Parathyroid adenoma (tissue), 2 donors: ENCODE data around the gene DRAP1.

ENCODE experiments used
- H2AFZ ChIP-seq: fragments of 300-600 bp; sonication (generic); one replicate; pipeline ENCODE4 v1.7.0; 2017; ENCODE audit warnings: antibody characterized with exemption, mild to moderate bottlenecking
- H3K27ac ChIP-seq: fragments of 300-600 bp; sonication (generic); one replicate; pipeline ENCODE4 v1.7.0; 2017
- H3K27me3 ChIP-seq: fragments of 300-600 bp; sonication (generic); one replicate; pipeline ENCODE4 v1.7.0; 2017; ENCODE audit warnings: low read length; ENCODE audit not compliant: control insufficient read depth, insufficient read depth
- H3K36me3 ChIP-seq: fragments of 300-600 bp; sonication (generic); one replicate; pipeline ENCODE4 v1.7.0; 2017; ENCODE audit warnings: low read length; ENCODE audit not compliant: control insufficient read depth, insufficient read depth
- H3K4me1 ChIP-seq: fragments of 300-600 bp; sonication (generic); one replicate; pipeline ENCODE4 v1.7.0; 2017; ENCODE audit warnings: control low read depth
- H3K4me2 ChIP-seq: fragments of 300-600 bp; sonication (generic); one replicate; pipeline ENCODE4 v1.7.0; 2017; ENCODE audit warnings: low read length
- H3K4me3 ChIP-seq: fragments of 300-600 bp; sonication (generic); one replicate; pipeline ENCODE4 v1.7.0; 2017; ENCODE audit warnings: low read depth, low read length
- H3K79me2 ChIP-seq: fragments of 300-600 bp; sonication (generic); one replicate; pipeline ENCODE4 v1.7.0; 2017; ENCODE audit warnings: control low read depth
- H3K9ac ChIP-seq: fragments of 300-600 bp; sonication (generic); one replicate; pipeline ENCODE4 v1.7.0; 2017; ENCODE audit warnings: mild to moderate bottlenecking
- H3K9me3 ChIP-seq: fragments of 300-600 bp; sonication (generic); one replicate; pipeline ENCODE4 v1.7.0; 2017; ENCODE audit warnings: low read length; ENCODE audit not compliant: control insufficient read depth
- TF ChIP-seq, protein P1 (sequence below): fragments of 300-600 bp; sonication (generic); IDR thresholded peaks from one replicate; pipeline ENCODE4 v1.7.0; 2017; ENCODE audit warnings: antibody characterized with exemption, mild to moderate bottlenecking
- donor health status: primary hyperparathyroidism.

The DRAP1 gene

DNA sequence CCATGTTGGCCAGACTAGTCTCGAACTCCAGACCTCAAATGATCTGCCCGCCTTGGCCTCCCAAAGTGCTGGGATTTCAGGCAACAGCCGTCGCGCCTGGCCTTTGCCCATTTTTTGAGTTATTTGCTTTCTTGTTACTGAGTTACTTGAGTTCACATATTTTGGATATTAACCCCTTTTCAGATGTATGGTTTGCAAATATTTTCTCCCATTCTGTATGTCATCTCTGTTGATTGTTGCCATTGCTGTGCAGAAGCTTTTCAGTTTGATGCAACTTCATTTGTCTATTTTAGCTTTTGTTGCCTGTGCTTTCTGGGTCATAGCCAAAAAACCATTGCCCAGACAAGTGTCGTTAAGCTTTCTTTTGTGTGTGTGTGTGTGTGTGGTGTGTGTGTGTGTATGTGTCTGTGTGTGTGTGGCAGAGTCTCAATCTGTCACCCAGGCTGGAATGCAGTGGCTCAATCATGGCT lies 32.9 kb downstream of the DRAP1 start:
- TF ChIP-seq, protein P1, sequence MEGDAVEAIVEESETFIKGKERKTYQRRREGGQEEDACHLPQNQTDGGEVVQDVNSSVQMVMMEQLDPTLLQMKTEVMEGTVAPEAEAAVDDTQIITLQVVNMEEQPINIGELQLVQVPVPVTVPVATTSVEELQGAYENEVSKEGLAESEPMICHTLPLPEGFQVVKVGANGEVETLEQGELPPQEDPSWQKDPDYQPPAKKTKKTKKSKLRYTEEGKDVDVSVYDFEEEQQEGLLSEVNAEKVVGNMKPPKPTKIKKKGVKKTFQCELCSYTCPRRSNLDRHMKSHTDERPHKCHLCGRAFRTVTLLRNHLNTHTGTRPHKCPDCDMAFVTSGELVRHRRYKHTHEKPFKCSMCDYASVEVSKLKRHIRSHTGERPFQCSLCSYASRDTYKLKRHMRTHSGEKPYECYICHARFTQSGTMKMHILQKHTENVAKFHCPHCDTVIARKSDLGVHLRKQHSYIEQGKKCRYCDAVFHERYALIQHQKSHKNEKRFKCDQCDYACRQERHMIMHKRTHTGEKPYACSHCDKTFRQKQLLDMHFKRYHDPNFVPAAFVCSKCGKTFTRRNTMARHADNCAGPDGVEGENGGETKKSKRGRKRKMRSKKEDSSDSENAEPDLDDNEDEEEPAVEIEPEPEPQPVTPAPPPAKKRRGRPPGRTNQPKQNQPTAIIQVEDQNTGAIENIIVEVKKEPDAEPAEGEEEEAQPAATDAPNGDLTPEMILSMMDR: no peak
- Histone ChIP-seq H3K4me3 (no peak overlapping the region), H3K9ac (no peak overlapping the region), H3K4me1 (no peaks in the 10 kb centered on the region), H3K27ac (no peak overlapping the region), H3K27me3 (no peaks in the 10 kb centered on the region), H3K79me2 (no peaks in the 10 kb centered on the region), H3K36me3 (no peaks in the 10 kb centered on the region), H3K4me2 (no peak overlapping the region), H2AFZ (no peak overlapping the region), H3K9me3 (no peaks in the 10 kb centered on the region)

DNA sequence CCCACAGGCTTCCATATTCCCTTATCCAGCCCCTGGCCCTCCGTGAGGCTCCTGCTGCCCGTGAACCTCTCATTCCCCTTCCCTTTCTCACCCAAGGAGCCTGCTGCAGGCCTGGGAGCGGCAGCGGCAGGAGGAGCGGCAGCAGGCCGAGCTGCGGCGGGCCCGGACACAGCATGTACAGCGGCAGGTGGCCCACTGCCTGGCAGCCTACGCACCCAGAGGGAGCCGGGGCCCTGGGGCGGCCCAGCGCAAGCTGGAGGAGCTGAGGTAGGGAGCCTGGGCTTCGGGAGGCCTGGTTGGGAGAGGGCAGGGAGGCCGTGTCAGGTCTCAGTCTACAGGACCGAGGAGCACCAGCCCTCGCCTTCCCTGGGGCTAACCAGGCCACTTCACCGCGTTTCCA lies 34.2 kb downstream of the DRAP1 start:
- H3K4me2 ChIP-seq: no peak overlapping the region
- H3K79me2 ChIP-seq: no peaks in the 10 kb centered on the region
- no peaks in the 10 kb centered on the region for H3K27me3 ChIP-seq
- no peak overlapping the region for H3K9ac ChIP-seq
- H3K4me1 ChIP-seq: no peaks in the 10 kb centered on the region
- H3K9me3 ChIP-seq: no peaks in the 10 kb centered on the region
- no peaks in the 10 kb centered on the region for H3K36me3 ChIP-seq
- no peak overlapping the region for H3K4me3 ChIP-seq
- TF ChIP-seq, protein P1: no peak
- no peak overlapping the region for H2AFZ ChIP-seq
- H3K27ac ChIP-seq: no peak overlapping the region

DNA sequence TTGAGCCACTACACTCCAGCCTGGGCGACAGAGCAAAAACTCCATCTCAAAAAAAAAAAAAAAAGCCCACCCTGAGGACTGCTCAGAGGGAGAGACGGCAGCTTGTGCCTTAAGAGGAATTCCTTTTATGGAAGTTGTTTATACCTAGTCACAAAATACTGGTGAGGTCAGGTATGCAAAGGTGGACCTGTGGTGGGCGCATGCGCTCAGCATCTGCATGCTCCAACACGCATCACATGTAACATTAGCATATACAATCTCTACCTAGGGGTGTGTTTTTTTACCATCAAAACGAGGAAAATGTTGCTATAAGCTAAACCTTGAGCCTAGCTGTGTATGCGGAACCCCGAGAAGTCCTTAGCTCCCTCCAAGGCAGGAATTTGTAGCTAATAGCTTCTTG lies 35.5 kb downstream of the DRAP1 start:
- no peaks in the 10 kb centered on the region for H3K79me2 ChIP-seq
- H3K9me3 ChIP-seq: no peaks in the 10 kb centered on the region
- H3K36me3 ChIP-seq: no peaks in the 10 kb centered on the region
- no peak overlapping the region for H3K4me3 ChIP-seq
- no peaks in the 10 kb centered on the region for H3K4me1 ChIP-seq
- no peak overlapping the region for H3K9ac ChIP-seq
- TF ChIP-seq, protein P1: no peak
- no peak overlapping the region for H3K27ac ChIP-seq
- H3K27me3 ChIP-seq: no peaks in the 10 kb centered on the region
- no peak overlapping the region for H3K4me2 ChIP-seq
- no peak overlapping the region for H2AFZ ChIP-seq

DNA sequence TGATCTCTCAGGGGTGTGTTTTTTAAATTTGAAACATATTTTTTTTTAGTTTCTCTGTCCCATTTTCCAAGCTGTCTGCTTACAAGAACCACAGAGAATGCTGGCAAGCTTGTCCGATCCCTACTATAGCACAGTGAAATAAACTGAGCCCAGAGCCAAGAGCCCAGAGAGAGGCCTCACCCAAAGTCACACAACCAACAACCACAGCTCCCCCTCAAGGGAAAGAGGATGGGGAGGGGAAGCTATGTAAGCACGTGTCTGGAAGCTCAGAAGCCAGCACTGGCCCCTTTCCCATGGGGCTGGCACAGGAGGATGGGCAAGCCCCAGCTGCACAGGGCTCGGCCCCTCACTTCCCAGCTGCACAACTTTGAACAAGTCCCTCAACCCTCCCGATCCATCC lies 39.1 kb downstream of the DRAP1 start:
- H3K9me3 ChIP-seq: no peaks in the 10 kb centered on the region
- no peak overlapping the region for H3K4me2 ChIP-seq
- H3K79me2 ChIP-seq: peaks cover 12% of the 10 kb centered on the region
- no peak overlapping the region for H3K27ac ChIP-seq
- H3K9ac ChIP-seq: no peak overlapping the region
- H3K36me3 ChIP-seq: no peaks in the 10 kb centered on the region
- no peak overlapping the region for H2AFZ ChIP-seq
- H3K27me3 ChIP-seq: no peaks in the 10 kb centered on the region
- TF ChIP-seq, protein P1: no peak
- peaks cover 7% of the 10 kb centered on the region for H3K4me1 ChIP-seq
- no peak overlapping the region for H3K4me3 ChIP-seq

DNA sequence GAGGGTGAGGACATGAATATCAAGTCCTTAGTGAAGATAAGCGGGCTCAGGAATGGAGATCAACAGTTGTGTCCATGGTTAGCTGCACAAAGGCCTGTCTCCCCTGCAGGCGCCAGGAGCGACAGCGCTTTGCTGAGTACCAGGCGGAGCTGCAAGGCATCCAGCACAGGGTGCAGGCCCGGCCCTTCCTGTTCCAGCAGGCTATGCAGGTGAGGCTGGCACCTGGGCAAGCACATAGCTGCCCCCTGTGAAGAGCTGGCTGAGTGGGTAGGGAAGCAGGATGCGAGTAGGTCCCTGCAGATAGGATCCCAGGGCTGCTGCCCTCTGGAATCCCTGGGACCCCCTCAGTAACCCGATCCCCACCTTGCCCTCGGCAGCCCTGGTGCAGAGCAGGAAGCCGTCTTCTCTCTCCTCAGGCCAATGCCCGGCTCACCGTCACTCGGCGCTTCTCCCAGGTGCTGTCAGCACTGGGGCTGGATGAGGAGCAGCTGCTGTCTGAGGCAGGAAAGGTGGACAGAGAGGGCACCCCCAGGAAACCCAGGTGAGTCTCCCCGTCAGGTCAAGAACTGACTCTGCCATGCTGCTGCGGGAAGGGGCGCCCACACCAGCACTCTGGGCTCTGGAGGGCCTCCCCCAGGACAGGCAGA lies 39.7 kb downstream of the DRAP1 start:
- Histone ChIP-seq H3K4me1 (peaks cover 7% of the 10 kb centered on the region), H3K79me2 (peaks cover 12% of the 10 kb centered on the region), H3K9me3 (no peaks in the 10 kb centered on the region), H3K36me3 (no peaks in the 10 kb centered on the region), H2AFZ (no peak overlapping the region), H3K9ac (no peak overlapping the region), H3K27me3 (no peaks in the 10 kb centered on the region), H3K4me2 (no peak overlapping the region), H3K4me3 (no peak overlapping the region), H3K27ac (no peak overlapping the region)
- TF ChIP-seq, protein P1: no peak
